ENCODE measurements around the gene OR10P1. TPM values are rescaled to one million over a fixed set of nuclear protein-coding genes. Genes with fewer than 3 reads are reported as not detected.

The OR10P1 gene
- total RNA-seq, 6 experiments from 2014 or later: not detected

DNA sequence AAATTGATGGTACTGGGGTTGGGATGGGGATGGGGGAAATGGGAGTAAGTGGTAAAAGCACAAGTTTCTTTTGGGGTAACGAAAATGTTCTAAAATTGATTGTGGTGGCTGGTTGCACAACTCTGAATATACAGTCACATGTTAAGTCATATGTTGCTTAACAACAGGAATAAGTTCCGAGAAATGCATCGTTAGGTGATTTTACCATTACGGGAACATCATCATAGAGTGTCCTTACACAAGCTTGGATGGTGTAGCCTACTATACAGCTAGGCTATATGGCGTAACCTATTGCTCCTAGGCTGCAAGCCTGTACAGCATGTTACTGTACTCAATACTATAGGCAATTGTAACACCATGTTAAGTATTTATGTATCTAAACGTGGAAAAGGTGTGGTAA lies 40.0 kb downstream of the OR10P1 start:
- Histone ChIP-seq H3K27me3 (no peaks in the 10 kb centered on the region), H3K4me3 (no peak overlapping the region), H3K27ac (peak overlapping the region in 1 of 3 donors; percentile 7), H3K9me3 (no peaks in the 10 kb centered on the region), H3K36me3 (no peaks in the 10 kb centered on the region), H3K4me1 (no peaks in the 10 kb centered on the region)
- DNase-seq: peak in 1 of 3 donors; percentile 8
- 29% methylated on average over 6 of the region's 6 CpGs for WGBS (ENCODE audit: insufficient coverage, low coverage, low lambda C conversion rate, missing lambda C conversion rate)
- TF ChIP-seq, protein P1, sequence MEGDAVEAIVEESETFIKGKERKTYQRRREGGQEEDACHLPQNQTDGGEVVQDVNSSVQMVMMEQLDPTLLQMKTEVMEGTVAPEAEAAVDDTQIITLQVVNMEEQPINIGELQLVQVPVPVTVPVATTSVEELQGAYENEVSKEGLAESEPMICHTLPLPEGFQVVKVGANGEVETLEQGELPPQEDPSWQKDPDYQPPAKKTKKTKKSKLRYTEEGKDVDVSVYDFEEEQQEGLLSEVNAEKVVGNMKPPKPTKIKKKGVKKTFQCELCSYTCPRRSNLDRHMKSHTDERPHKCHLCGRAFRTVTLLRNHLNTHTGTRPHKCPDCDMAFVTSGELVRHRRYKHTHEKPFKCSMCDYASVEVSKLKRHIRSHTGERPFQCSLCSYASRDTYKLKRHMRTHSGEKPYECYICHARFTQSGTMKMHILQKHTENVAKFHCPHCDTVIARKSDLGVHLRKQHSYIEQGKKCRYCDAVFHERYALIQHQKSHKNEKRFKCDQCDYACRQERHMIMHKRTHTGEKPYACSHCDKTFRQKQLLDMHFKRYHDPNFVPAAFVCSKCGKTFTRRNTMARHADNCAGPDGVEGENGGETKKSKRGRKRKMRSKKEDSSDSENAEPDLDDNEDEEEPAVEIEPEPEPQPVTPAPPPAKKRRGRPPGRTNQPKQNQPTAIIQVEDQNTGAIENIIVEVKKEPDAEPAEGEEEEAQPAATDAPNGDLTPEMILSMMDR (IDR thresholded peaks at IDR 0.05): no peak
- TF ChIP-seq POLR2A (IDR thresholded peaks at IDR 0.05): no peak
- intact Hi-C loops (cut with DNase I): no loop called here
- ATAC-seq: peak in 1 of 4 donors; percentile 18

DNA sequence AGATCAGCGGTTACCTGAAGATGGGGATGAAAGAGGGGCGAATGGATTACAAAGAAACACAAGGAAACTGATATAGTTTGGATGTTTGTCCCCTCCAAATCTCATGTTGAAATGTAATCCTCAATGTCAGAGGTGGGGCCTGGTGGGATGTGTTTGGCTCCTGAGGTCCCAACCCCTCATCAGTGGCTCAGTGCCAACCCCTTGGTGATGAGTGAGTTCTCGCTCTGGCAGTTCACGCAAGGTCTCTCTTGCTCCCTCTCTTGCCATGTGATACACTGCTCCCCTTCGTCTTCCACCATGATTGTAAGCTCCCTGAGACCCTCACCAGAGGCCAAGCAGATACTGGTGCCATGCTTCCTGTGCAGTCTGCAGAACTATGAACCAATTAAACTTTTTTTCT lies 43.0 kb downstream of the OR10P1 start:
- peak in 1 of 3 donors; percentile 17 for DNase-seq
- Histone ChIP-seq H3K36me3 (no peaks in the 10 kb centered on the region), H3K4me3 (no peak overlapping the region), H3K9me3 (no peaks in the 10 kb centered on the region), H3K4me1 (peaks cover 0 to 7% (median 0%) of the 10 kb centered on the region in 4 donors), H3K27me3 (no peaks in the 10 kb centered on the region), H3K27ac (no peak overlapping the region)
- intact Hi-C loops (cut with DNase I): loop anchor here in 1 of 2 donors (5.0 kb wide), 1 partner anchor 43 kb away; the partner anchor contains the start of gene RDH5
- TF ChIP-seq POLR2A (IDR thresholded peaks at IDR 0.05): no peak
- TF ChIP-seq, protein P1 (IDR thresholded peaks at IDR 0.05): no peak
- WGBS (ENCODE audit: insufficient coverage, low coverage, low lambda C conversion rate, missing lambda C conversion rate): 87% methylated on average over 3 of the region's 5 CpGs
- ATAC-seq: no peak

DNA sequence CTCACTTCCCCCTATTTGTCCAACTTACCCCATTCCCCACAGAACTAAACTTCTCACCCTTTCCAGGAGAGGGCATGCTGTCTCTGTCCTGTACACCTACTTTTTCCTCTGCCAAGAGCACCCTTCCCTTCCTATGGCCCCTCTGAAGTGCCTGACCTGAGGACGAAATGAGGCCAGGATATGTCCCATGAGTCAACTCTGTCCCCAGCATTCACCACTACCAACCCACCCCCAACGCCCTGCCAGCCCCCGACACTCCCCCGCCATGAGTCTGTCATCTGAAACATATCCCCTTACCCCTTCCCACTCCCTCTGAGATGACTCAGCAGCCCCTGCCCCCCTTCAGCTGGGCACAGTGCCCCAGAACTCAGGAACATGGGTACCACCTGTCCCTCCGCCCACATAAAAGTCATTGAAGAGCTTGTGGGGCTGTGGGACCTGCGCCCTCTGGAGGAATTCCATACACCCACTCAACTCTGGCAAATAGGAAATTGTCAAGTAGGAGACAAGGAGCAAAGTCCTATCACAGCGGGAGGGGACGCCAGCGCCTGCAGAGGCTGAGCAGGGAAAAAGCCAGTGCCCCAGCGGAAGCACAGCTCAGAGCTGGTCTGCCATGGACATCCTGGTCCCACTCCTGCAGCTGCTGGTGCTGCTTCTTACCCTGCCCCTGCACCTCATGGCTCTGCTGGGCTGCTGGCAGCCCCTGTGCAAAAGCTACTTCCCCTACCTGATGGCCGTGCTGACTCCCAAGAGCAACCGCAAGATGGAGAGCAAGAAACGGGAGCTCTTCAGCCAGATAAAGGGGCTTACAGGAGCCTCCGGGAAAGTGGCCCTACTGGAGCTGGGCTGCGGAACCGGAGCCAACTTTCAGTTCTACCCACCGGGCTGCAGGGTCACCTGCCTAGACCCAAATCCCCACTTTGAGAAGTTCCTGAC lies 44.7 kb downstream of the OR10P1 start:
- 8% methylated on average over 15 of the region's 17 CpGs for WGBS (ENCODE audit: insufficient coverage, low coverage, low lambda C conversion rate, missing lambda C conversion rate)
- H3K27ac ChIP-seq: peak overlapping the region; percentile 20 to 76 (median 58)

DNA sequence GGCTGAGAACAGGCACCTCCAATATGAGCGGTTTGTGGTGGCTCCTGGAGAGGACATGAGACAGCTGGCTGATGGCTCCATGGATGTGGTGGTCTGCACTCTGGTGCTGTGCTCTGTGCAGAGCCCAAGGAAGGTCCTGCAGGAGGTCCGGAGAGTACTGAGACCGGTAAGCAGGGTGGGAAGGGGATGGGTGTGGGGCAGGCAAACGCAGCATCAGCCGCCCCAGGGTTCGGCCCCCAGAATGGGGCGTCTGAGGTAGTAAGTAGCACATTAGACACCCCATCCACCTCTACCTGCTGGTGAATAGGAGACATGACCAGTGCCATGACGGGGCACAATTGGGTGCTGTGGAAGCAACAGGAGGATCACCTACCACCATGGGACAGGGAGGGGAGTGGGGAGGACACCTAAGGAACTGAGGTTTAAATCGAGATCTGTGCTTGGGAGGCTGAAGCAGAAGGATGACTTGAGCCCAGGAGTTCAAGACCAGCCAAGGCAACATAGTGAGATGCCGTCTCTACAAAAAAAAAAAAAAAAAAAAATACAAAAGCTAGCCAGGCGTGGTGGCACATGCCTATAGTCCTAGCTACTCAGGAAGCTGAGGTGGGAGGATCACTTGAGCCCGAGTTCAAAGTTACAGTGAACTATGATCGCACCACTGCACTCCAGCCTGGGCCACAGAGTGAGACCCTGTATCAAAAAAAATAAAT lies 45.5 kb downstream of the OR10P1 start:
- Histone ChIP-seq H3K27me3 (no peaks in the 10 kb centered on the region), H3K36me3 (peaks cover 0 to 8% (median 0%) of the 10 kb centered on the region in 4 donors), H3K4me1 (peaks cover 0 to 7% (median 0%) of the 10 kb centered on the region in 4 donors), H3K27ac (peak overlapping the region; percentile 13 to 76 (median 20)), H3K4me3 (peak overlapping the region; percentile 71 to 78 (median 75)), H3K9me3 (no peaks in the 10 kb centered on the region)
- intact Hi-C loops (cut with DNase I): loop anchor here in 1 of 2 donors (5.0 kb wide), 1 partner anchor 40 kb away; the partner anchor contains the start of gene RDH5
- TF ChIP-seq, protein P1 (IDR thresholded peaks at IDR 0.05): no peak
- no peak for TF ChIP-seq POLR2A (IDR thresholded peaks at IDR 0.05)
- ATAC-seq (peak in 3 of 4 donors; percentile 12 to 27 (median 14)), DNase-seq (peak in 1 of 3 donors; percentile 54)
- 25% methylated on average over 12 of the region's 13 CpGs for WGBS (ENCODE audit: insufficient coverage, low coverage, low lambda C conversion rate, missing lambda C conversion rate)

More for the DNA sequence above, 44.7 kb downstream of the OR10P1 start:
- intact Hi-C loops (cut with DNase I): loop anchor here in 1 of 2 donors (5.0 kb wide), 1 partner anchor 41 kb away; the partner anchor contains the start of gene RDH5
- H3K36me3 ChIP-seq: peaks cover 0 to 8% (median 0%) of the 10 kb centered on the region in 4 donors
- peaks cover 0 to 7% (median 0%) of the 10 kb centered on the region in 4 donors for H3K4me1 ChIP-seq
- peak; percentile 87 to 92 (median 92) for DNase-seq
- H3K27me3 ChIP-seq: no peaks in the 10 kb centered on the region
- peak overlapping the region; percentile 71 to 78 (median 75) for H3K4me3 ChIP-seq
- H3K9me3 ChIP-seq: no peaks in the 10 kb centered on the region
- ATAC-seq: peak; percentile 85 to 91 (median 89)
- TF ChIP-seq POLR2A (IDR thresholded peaks at IDR 0.05): peak; percentile 93
- TF ChIP-seq, protein P1 (IDR thresholded peaks at IDR 0.05): peak; percentile 20 to 50 (median 40)
